Ovary (tissue), 9 donors: ENCODE results near the gene DRC3. TPM values are rescaled to one million over a fixed set of nuclear protein-coding genes. Genes with fewer than 3 reads are reported as not detected.
A peak's percentile ranks its signal among the peaks of the same experiment; 100 is the strongest.

Source experiments
- DNase-seq, 5 donors: peaks; one replicate each; pipeline ENCODE4 v3.0.0-alpha.2; 2019 to 2020
- H3K27ac ChIP-seq, 2 donors: fragments of 200-600 bp; one replicate each; pipeline versions ENCODE4 v1.5.1 to v1.8.0; 2019 to 2022
- H3K27me3 ChIP-seq: fragments of 200-600 bp; one replicate; pipeline ENCODE4 v1.8.0; 2022
- H3K36me3 ChIP-seq: fragments of 200-600 bp; sonication (generic); one replicate; pipeline ENCODE4 v1.5.1; 2019
- H3K4me1 ChIP-seq: one replicate; pipeline ENCODE4 v1.8.1; 2013; ENCODE audit warnings: mild to moderate bottlenecking, moderate library complexity; ENCODE audit not compliant: insufficient read depth
- H3K4me3 ChIP-seq: fragments of 200-600 bp; sonication (generic); one replicate; pipeline ENCODE4 v1.5.1; 2017
- H3K9me3 ChIP-seq, 2 donors: fragments of 200-600 bp in 1 of 2; sonication (generic) in 1 of 2; one replicate each; pipeline versions ENCODE4 v1.5.1 to v1.8.1; 2013 to 2019; ENCODE audit warnings: mild to moderate bottlenecking in 1 of 2, moderate library complexity in 1 of 2
- CTCF ChIP-seq, 3 donors: fragments of 450-650 bp in 2 of 3; fragments of 200-600 bp in 1 of 3; IDR thresholded peaks; one replicate each; pipeline versions ENCODE4 v1.5.1 to v1.8.0; 2016 to 2022; ENCODE audit warnings: antibody characterized with exemption in 3 of 3, mild to moderate bottlenecking in 1 of 3
- EP300 ChIP-seq: sonication (generic); formaldehyde crosslinking; IDR thresholded peaks from one replicate; pipeline ENCODE4 v1.6.1; 2017; ENCODE audit warnings: antibody characterized with exemption
- POLR2A ChIP-seq: fragments of 450-650 bp; IDR thresholded peaks from one replicate; pipeline ENCODE4 v1.6.1; 2017; ENCODE audit warnings: antibody characterized with exemption, mild to moderate bottlenecking, moderate library complexity
- WGBS, 3 donors: extraction: QIAGEN DNeasy Blood & Tissue Kit in 1 of 3; methylation state at CpG; one replicate each; pipeline versions ENCODE4 v1.1.5 to v1.1.7; 2013 to 2017; 5-methylcytosine and 5-hydroxymethylcytosine counted together
- intact Hi-C, 4 donors: fragments of 100-400 bp; cut with DNase I; formaldehyde crosslinking; loops; one replicate each; pipeline versions ENCODE4 v1.11.0 to v1.15.1; 2022 to 2023
- polyA plus RNA-seq, 2 donors: library from polyadenylated mRNA; stranded (reverse); fragments of 200-250 nt in 1 of 2; fragments of 350-450 nt in 1 of 2; fragmentation: Illumina TruSeq in 1 of 2; extraction: RNeasy Lipid Tissue Mini Kit (QIAGEN cat#74804) in 1 of 2; gene quantifications; one replicate each; pipeline ENCODE4 v1.2.3, GENCODE V29; 2013 to 2014
- total RNA-seq, 7 donors: library from RNA; depleted of rRNA in 2 of 7; stranded (reverse); fragments of >200 nt in 2 of 7; fragmentation: NEBNext Ultra II Directional in 3 of 7; extraction: Animal tissue kit (Norgen Biotek cat#: 25700) in 3 of 7; gene quantifications; one replicate each; pipeline versions ENCODE4 v1.1.0 to v1.2.4, GENCODE V29; 2016 to 2023
- donor health status: DM: no; HTN: no; CAD: no; lungs with moderate emphysema.
- donor health status: DM: no; HTN: no; CAD: no.
- donor health status: Bipolar disorder and iron deficiency.
- donor health status: DM: yes; HTN: yes; CAD: no.
- donor health status: DM: no; HTN: no; CAD: no.
- donor health status: DM: yes; HTN: yes; CAD: no.

DRC3 gene
- total and polyA plus RNA-seq, 9 donors = 3.6 to 35.3 (median 6.0) TPM

- H3K4me3 ChIP-seq = peak overlapping the region; percentile 97
- DNase-seq = peak in 4 of 5 donors; percentile 37 to 57 (median 50)
- intact Hi-C loops = no loop called here
- peak overlapping the region; percentile 63 to 74 for H3K27ac ChIP-seq
- H3K9me3 ChIP-seq = no peaks in the 10 kb centered on the region
- H3K4me1 ChIP-seq = peaks cover 9% of the 10 kb centered on the region
- 1 to 4% (median 2%) methylated on average over 14 to 33 of the region's 33 CpGs for WGBS, 3 donors
- no peaks in the 10 kb centered on the region for H3K27me3 ChIP-seq
- no peaks in the 10 kb centered on the region for H3K36me3 ChIP-seq
- no peak for TF ChIP-seq EP300
- no peak for TF ChIP-seq CTCF (IDR thresholded peaks at IDR 0.05)
Observed at GRCh38 chr17:17971431-17972125, 1.1 kb upstream of the DRC3 start.

- Histone ChIP-seq H3K27me3 (no peaks in the 10 kb centered on the region), H3K36me3 (no peaks in the 10 kb centered on the region), H3K4me1 (peaks cover 9% of the 10 kb centered on the region), H3K4me3 (peak overlapping the region; percentile 37), H3K27ac (no peak overlapping the region), H3K9me3 (no peaks in the 10 kb centered on the region)
- TF ChIP-seq CTCF (IDR thresholded peaks at IDR 0.05) (no peak), EP300 (no peak), POLR2A (peak; percentile 15)
- WGBS, 3 donors = 2% methylated on average over 13 of the region's 13 CpGs
- DNase-seq = no peak
- intact Hi-C loops = no loop called here
Observed at GRCh38 chr17:17972952-17973254, 241 bp downstream of the DRC3 start.

GRCh38 chr17:17975436-17975835 is 2.8 kb downstream of the DRC3 start:
- Histone ChIP-seq H3K36me3 (no peaks in the 10 kb centered on the region), H3K4me3 (no peak overlapping the region), H3K27ac (no peak overlapping the region), H3K4me1 (peaks cover 8% of the 10 kb centered on the region), H3K9me3 (no peaks in the 10 kb centered on the region), H3K27me3 (no peaks in the 10 kb centered on the region)
- intact Hi-C loops = no loop called here
- WGBS, 3 donors = 79 to 88% (median 82%) methylated on average over 8 of the region's 8 CpGs
- TF ChIP-seq POLR2A (no peak), EP300 (no peak), CTCF (IDR thresholded peaks at IDR 0.05) (no peak)
- DNase-seq = no peak

- Histone ChIP-seq H3K27me3 (no peaks in the 10 kb centered on the region), H3K4me3 (no peak overlapping the region), H3K27ac (no peak overlapping the region), H3K36me3 (no peaks in the 10 kb centered on the region), H3K9me3 (no peaks in the 10 kb centered on the region), H3K4me1 (peaks cover 2% of the 10 kb centered on the region)
- no peak for TF ChIP-seq EP300
- TF ChIP-seq POLR2A = no peak
- TF ChIP-seq CTCF (IDR thresholded peaks at IDR 0.05) = no peak
- intact Hi-C loops = no loop called here
- DNase-seq = no peak
- 76 to 82% (median 81%) methylated on average over 10 of the region's 10 CpGs for WGBS, 3 donors
Observed at GRCh38 chr17:17976931-17977570, 4.4 kb downstream of the DRC3 start.
